A549 (cell line): ENCODE measurements around the gene LAMB3. TPM values are rescaled to one million over a fixed set of nuclear protein-coding genes. Genes with fewer than 3 reads are reported as not detected.

Source experiments
- ATAC-seq, 2 experiments: fragments of 200-7000 bp in 1 of 2; fragments of >200 bp in 1 of 2; cut with Nextera tagmentation in 1 of 2; cut with Tn5 transposase in 1 of 2; 3 replicates each; pipeline versions ENCODE4 v1.8.0 to v1.9.1; 2018 to 2020; ENCODE audit warnings: mild to moderate bottlenecking in 1 of 2, moderate library complexity in 1 of 2
- CTCF ChIA-PET: fragments of 300-600 bp; sonication (Branson Sonifier 250); formaldehyde crosslinking; extraction: SDS; loops from one replicate; lab custom pipeline; 2021; ENCODE audit warnings: antibody characterized with exemption, inconsistent platforms; lab: Yijun Ruan, JAX
- POLR2A ChIA-PET: fragments of 350-600 bp; formaldehyde crosslinking; extraction: SDS; loops from one replicate; lab custom pipeline; 2021; ENCODE audit warnings: antibody characterized with exemption, inconsistent platforms; lab: Yijun Ruan, JAX
- DNase-seq, 2 experiments: peaks; one replicate each; pipeline versions ENCODE4 v3.0.0 to v3.0.0-alpha.2; 2011 to 2016; ENCODE audit warnings: low read depth in 1 of 2, low spot score in 1 of 2
- FAIRE-seq: peaks from 2 replicates; lab custom pipeline; 2011; peaks lifted over from hg19 to GRCh38; lab: Jason Lieb, UNC
- H3K27ac ChIP-seq, 2 experiments: fragments of >200 bp; sonication (Bioruptor Twin); formaldehyde crosslinking; 3 replicates each; pipeline ENCODE4 v1.5.1; 2016 to 2017
- H3K4me1 ChIP-seq: fragments of >200 bp; sonication (Bioruptor Twin); formaldehyde crosslinking; 3 replicates; pipeline ENCODE4 v1.6.1; 2016
- H3K4me2 ChIP-seq: fragments of >200 bp; sonication (Bioruptor Twin); formaldehyde crosslinking; 3 replicates; pipeline ENCODE4 v1.6.1; 2016
- H3K4me3 ChIP-seq: fragments of >200 bp; sonication (Bioruptor Twin); formaldehyde crosslinking; 3 replicates; pipeline ENCODE4 v1.5.1; 2016
- H3K9me3 ChIP-seq: fragments of >200 bp; sonication (Bioruptor Twin); formaldehyde crosslinking; 3 replicates; pipeline ENCODE4 v1.6.1; 2016
- BHLHE40 ChIP-seq: IDR thresholded peaks from 2 replicates; pipeline ENCODE4 v1.6.1; 2012; ENCODE audit warnings: low read depth, low read length, inconsistent platforms
- CBX8 ChIP-seq: fragments of 200-600 bp; sonication (generic); IDR thresholded peaks from 2 replicates; pipeline ENCODE4 v1.6.1; 2016
- CHD4 ChIP-seq: fragments of 200-600 bp; sonication (generic); IDR thresholded peaks from 2 replicates; pipeline ENCODE4 v1.6.1; 2016; ENCODE audit warnings: antibody characterized with exemption, mild to moderate bottlenecking, borderline replicate concordance
- EHMT2 ChIP-seq: fragments of 200-600 bp; sonication (generic); IDR thresholded peaks from 2 replicates; pipeline ENCODE4 v1.6.1; 2016; ENCODE audit warnings: antibody characterized with exemption, low read depth, mild to moderate bottlenecking, moderate library complexity
- FOSL2 ChIP-seq, 2 experiments: fragments of 450-650 bp in 1 of 2; fragments of >200 bp in 1 of 2; sonication (Bioruptor Twin) in 1 of 2; formaldehyde crosslinking; IDR thresholded peaks; 2 replicates each; pipeline versions ENCODE4 v1.5.0 to v1.6.1; 2016 to 2020; ENCODE audit warnings: mild to moderate bottlenecking in 1 of 2, moderate library complexity in 1 of 2
- HOXB13 ChIP-seq: fragments of 250-450 bp; sonication (Bioruptor Pico); IDR thresholded peaks from 2 replicates; pipeline ENCODE4 v1.5.0; 2020; ENCODE audit warnings: low read depth, mild to moderate bottlenecking, moderate library complexity
- JUN ChIP-seq, 2 experiments: fragments of >200 bp; sonication (Bioruptor Twin); formaldehyde crosslinking; IDR thresholded peaks; 2 replicates in 1 of 2; 3 replicates in 1 of 2; pipeline ENCODE4 v1.6.1; 2016 to 2017
- KDM1A ChIP-seq: fragments of 200-600 bp; sonication (generic); IDR thresholded peaks from 2 replicates; pipeline ENCODE4 v1.6.1; 2016; ENCODE audit warnings: low read depth, mild to moderate bottlenecking
- MYC ChIP-seq: IDR thresholded peaks from 2 replicates; pipeline ENCODE4 v1.6.1; 2012; ENCODE audit warnings: mild to moderate bottlenecking, inconsistent platforms, low read length, improper control_type of control experiment, borderline replicate concordance
- NFE2L2 ChIP-seq: fragments of 150-350 bp; conservative IDR thresholded peaks from 2 replicates; pipeline ENCODE4 v1.6.1; 2014; ENCODE audit warnings: low read length
- RAD21 ChIP-seq, 2 experiments: fragments of >200 bp in 1 of 2; sonication (Bioruptor Twin) in 1 of 2; formaldehyde crosslinking in 1 of 2; IDR thresholded peaks in 1 of 2; conservative IDR thresholded peaks in 1 of 2; 2 replicates in 1 of 2; 3 replicates in 1 of 2; pipeline ENCODE4 v1.6.1; 2012 to 2018; ENCODE audit warnings: inconsistent platforms in 1 of 2
- RFX5 ChIP-seq: fragments of 450-650 bp; IDR thresholded peaks from 2 replicates; pipeline ENCODE4 v1.7.1; 2014; ENCODE audit warnings: antibody characterized with exemption, mild to moderate bottlenecking, moderate library complexity
- RNF2 ChIP-seq: fragments of 200-600 bp; sonication (generic); IDR thresholded peaks from 2 replicates; pipeline ENCODE4 v1.6.1; 2016; ENCODE audit warnings: low read depth, mild to moderate bottlenecking, antibody characterized with exemption, moderate library complexity, borderline replicate concordance
- SMC3 ChIP-seq: fragments of >200 bp; sonication (Bioruptor Twin); formaldehyde crosslinking; IDR thresholded peaks from 3 replicates; pipeline ENCODE4 v1.6.1; 2018; ENCODE audit warnings: inconsistent platforms
- ZFP36 ChIP-seq: fragments of 450-650 bp; IDR thresholded peaks from 2 replicates; pipeline ENCODE4 v1.6.1; 2014; ENCODE audit warnings: borderline replicate concordance; ENCODE audit not compliant: partially characterized antibody
- WGBS: methylation state at CpG from one replicate; pipeline ENCODE4 v1.1.6; 2017; ENCODE audit errors: missing lambda C conversion rate; 5-methylcytosine and 5-hydroxymethylcytosine counted together
- polyA plus RNA-seq, 4 experiments: library from polyadenylated mRNA; depleted of rRNA in 3 of 4; stranded (reverse); fragments of >200 nt; fragmentation: RNase III in 1 of 4; extraction: RNeasy Plus Mini Kit Qiagen cat#74134 plus additional on column Dnase treatment in 1 of 4; gene quantifications; 2 replicates in 3 of 4; 3 replicates in 1 of 4; pipeline ENCODE4 v1.2.3, GENCODE V29; 2011 to 2017
- TF ChIP-seq, protein P1 (sequence below): fragments of >200 bp; sonication (Bioruptor Twin); formaldehyde crosslinking; IDR thresholded peaks from 2 replicates; pipeline ENCODE4 v1.6.1; 2016
- TF ChIP-seq, protein P2 (sequence below): fragments of 250-450 bp; sonication (Bioruptor Pico); IDR thresholded peaks from 2 replicates; pipeline ENCODE4 v1.5.0; 2020; ENCODE audit warnings: low read depth, mild to moderate bottlenecking, moderate library complexity
- TF ChIP-seq, protein P3 (sequence below): fragments of >200 bp; sonication (Bioruptor Twin); formaldehyde crosslinking; IDR thresholded peaks from 3 replicates; pipeline ENCODE4 v1.5.1; 2016

The LAMB3 gene
- polyA plus RNA-seq, 2 of the 4 experiments (the other 2 are of a cell fraction): 7.3 to 9.1 TPM

- no peak for FAIRE-seq
- H3K9me3 ChIP-seq: no peaks in the 10 kb centered on the region
- ChIA-PET CTCF (interaction anchor here (1.0 to 4.1 kb wide), 16 partner anchors 11 to 64 kb away, joined by 3 to 37 read pairs (median 6); partner anchors contain the start of genes G0S2 and LAMB3), POLR2A (no interaction called here)
- DNase-seq: no peak
- H3K27ac ChIP-seq: no peak overlapping the region
- TF ChIP-seq KDM1A: no peak
- 75% methylated on average over 17 of the region's 17 CpGs for WGBS
- no peak for ATAC-seq
- no peak overlapping the region for H3K4me2 ChIP-seq
- H3K4me1 ChIP-seq: no peaks in the 10 kb centered on the region
- no peak overlapping the region for H3K4me3 ChIP-seq
These were observed 21.6 kb downstream of the LAMB3 start for GRCh38 chr1:209630383-209631225.

DNA sequence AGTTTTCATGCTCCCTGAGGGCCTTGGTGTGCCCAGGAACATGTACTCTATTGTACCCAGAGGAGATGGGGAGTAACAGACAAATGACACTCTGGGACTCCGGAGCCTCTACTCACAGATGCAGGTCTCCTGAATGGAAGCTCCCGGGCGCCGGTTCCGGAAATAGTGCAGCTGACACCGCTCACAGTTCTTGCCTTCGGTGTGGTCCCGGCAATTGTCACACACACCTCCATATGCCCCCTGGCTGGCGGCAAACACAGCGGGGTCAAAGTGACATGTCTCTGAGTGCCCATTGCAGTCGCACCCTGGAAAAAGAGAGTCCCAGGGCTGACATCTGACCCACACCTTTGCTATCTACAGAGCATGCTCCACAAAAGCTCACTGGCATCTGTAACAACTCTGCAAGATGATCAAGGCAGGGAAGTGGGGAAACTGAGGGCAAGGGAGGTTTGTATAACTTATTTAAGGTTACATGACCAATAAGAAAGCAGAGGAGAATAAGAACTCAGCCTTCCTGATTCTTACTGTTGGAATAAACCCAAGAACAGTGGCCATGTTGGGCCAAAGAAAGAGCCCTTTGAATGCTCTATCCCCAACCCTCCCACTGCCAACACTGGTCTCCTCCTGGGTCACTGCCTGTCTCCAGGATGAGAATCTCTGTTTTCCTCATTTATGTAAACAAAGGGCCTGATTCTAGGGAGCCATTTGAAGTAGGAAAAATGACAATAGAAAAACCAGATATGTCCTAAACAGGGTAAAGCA, 22.4 kb downstream of the LAMB3 start:
- Histone ChIP-seq H3K27ac (no peak overlapping the region), H3K9me3 (no peaks in the 10 kb centered on the region), H3K4me2 (no peak overlapping the region), H3K4me1 (no peaks in the 10 kb centered on the region), H3K4me3 (no peak overlapping the region)
- TF ChIP-seq HOXB13 (CRISPR knock-in tag) (no peak), CHD4 (no peak), BHLHE40 (no peak), JUN (IDR thresholded peaks at IDR 0.05) (no peak), MYC (no peak), NFE2L2 (no peak), CBX8 (no peak)
- TF ChIP-seq, protein P1, sequence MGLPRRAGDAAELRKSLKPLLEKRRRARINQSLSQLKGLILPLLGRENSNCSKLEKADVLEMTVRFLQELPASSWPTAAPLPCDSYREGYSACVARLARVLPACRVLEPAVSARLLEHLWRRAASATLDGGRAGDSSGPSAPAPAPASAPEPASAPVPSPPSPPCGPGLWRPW: no peak
- no peak for DNase-seq
- ChIA-PET CTCF (interaction anchor here (0.8 to 4.1 kb wide), 19 partner anchors 10 to 65 kb away, joined by 3 to 37 read pairs (median 5); partner anchors contain the start of genes G0S2 and LAMB3), POLR2A (no interaction called here)
- no peak for FAIRE-seq
- WGBS: 92% methylated on average over 10 of the region's 11 CpGs
- no peak for ATAC-seq

- 66% methylated on average over 7 of the region's 7 CpGs for WGBS
- FAIRE-seq (no peak), DNase-seq (no peak), ATAC-seq (no peak)
- POLR2A ChIA-PET: no interaction called here
- Histone ChIP-seq H3K4me2 (no peak overlapping the region), H3K4me3 (no peak overlapping the region), H3K27ac (no peak overlapping the region), H3K9me3 (no peaks in the 10 kb centered on the region), H3K4me1 (no peaks in the 10 kb centered on the region)
- TF ChIP-seq RNF2 (no peak), ZFP36 (no peak), RFX5 (no peak), BHLHE40 (no peak)
- TF ChIP-seq, protein P2, sequence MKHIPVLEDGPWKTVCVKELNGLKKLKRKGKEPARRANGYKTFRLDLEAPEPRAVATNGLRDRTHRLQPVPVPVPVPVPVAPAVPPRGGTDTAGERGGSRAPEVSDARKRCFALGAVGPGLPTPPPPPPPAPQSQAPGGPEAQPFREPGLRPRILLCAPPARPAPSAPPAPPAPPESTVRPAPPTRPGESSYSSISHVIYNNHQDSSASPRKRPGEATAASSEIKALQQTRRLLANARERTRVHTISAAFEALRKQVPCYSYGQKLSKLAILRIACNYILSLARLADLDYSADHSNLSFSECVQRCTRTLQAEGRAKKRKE (CRISPR knock-in tag): no peak
- CTCF ChIA-PET: interaction anchor here (1.1 to 4.1 kb wide), 16 partner anchors 9 to 64 kb away, joined by 3 to 37 read pairs (median 8); partner anchors contain the start of gene LAMB3
These were observed 23.5 kb downstream of the LAMB3 start for GRCh38 chr1:209628618-209629299.

GRCh38 chr1:209627732-209628196, 24.5 kb downstream of the LAMB3 start:
- ATAC-seq (peak; percentile 84 to 97), DNase-seq (peak; percentile 68 to 69), FAIRE-seq (no peak)
- Histone ChIP-seq H3K4me2 (no peak overlapping the region), H3K27ac (peak overlapping the region in 1 of 2 experiments; percentile 55; a peak in 3 of 6 replicates), H3K4me1 (no peaks in the 10 kb centered on the region), H3K4me3 (no peak overlapping the region), H3K9me3 (no peaks in the 10 kb centered on the region)
- WGBS: 47% methylated on average over 12 of the region's 16 CpGs
- TF ChIP-seq EHMT2 (no peak), FOSL2 (IDR thresholded peaks at IDR 0.05) (no peak), FOSL2 (CRISPR knock-in tag; IDR thresholded peaks at IDR 0.05) (peak; percentile 50; the same call in 1 of the 2 replicates), SMC3 (peak; percentile 85), RAD21 (conservative IDR thresholded peaks at IDR 0.05 in 1 of 2, IDR thresholded peaks at IDR 0.05 in 1 of 2) (peak; percentile 80 to 89), CBX8 (no peak)
- TF ChIP-seq, protein P3, sequence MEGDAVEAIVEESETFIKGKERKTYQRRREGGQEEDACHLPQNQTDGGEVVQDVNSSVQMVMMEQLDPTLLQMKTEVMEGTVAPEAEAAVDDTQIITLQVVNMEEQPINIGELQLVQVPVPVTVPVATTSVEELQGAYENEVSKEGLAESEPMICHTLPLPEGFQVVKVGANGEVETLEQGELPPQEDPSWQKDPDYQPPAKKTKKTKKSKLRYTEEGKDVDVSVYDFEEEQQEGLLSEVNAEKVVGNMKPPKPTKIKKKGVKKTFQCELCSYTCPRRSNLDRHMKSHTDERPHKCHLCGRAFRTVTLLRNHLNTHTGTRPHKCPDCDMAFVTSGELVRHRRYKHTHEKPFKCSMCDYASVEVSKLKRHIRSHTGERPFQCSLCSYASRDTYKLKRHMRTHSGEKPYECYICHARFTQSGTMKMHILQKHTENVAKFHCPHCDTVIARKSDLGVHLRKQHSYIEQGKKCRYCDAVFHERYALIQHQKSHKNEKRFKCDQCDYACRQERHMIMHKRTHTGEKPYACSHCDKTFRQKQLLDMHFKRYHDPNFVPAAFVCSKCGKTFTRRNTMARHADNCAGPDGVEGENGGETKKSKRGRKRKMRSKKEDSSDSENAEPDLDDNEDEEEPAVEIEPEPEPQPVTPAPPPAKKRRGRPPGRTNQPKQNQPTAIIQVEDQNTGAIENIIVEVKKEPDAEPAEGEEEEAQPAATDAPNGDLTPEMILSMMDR: peak; percentile 87
- TF ChIP-seq, all 56 proteins: peak for 4
- ChIA-PET CTCF (interaction anchor here (0.6 to 3.8 kb wide), 39 partner anchors 10 to 109 kb away, joined by 3 to 31 read pairs (median 5); partner anchors contain the start of genes CAMK1G and LAMB3), POLR2A (no interaction called here)
